GM19238 (cell line): Measurements from ENCODE around the gene HERC2.

Experiments
- DNase-seq: peaks from one replicate; pipeline ENCODE4 v3.0.0; 2011; ENCODE audit warnings: low spot score; ENCODE audit not compliant: insufficient read length

HERC2 gene

DNA sequence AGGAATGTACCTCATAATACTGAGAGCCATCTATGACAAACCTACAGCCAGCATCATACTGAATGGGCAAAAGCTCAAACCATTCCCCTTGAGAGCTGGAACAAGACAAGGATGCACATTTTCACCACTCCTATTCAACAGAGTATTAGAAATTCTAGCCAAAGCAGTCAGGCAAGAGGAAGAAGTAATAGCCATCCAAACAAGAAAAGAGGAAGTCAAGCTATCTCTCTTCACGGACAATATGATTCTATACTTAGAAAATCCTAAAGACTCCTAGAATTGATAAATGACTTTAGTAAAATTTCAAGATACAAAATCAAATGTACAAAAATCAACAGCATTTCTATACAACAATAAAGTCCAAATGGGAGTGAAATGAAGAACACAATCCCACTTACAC is 253.0 kb downstream of the HERC2 start:
- no peak for DNase-seq

- DNase-seq = no peak
These were observed 255.7 kb downstream of the HERC2 start for GRCh38 chr15:28066231-28066630.
